Occipital lobe (tissue), 2 donors: ENCODE measurements around the gene SSBP2. TPM values are rescaled to one million over a fixed set of nuclear protein-coding genes. Genes with fewer than 3 reads are reported as not detected.
"Not testable (repeated sequence)": the region's sequence is repeated elsewhere in the genome, so short reads cannot be mapped to it uniquely, and the experiment has no call there.

Source experiments
- DNase-seq: peaks from one replicate; lab custom pipeline; 2025; lab: John Stamatoyannopoulos, UW
- total RNA-seq: library from RNA; depleted of rRNA; stranded (reverse); fragments of >200 nt; gene quantifications from one replicate; pipeline ENCODE4 v1.2.3, GENCODE V29; 2014

SSBP2 gene
- total RNA-seq, 1 donor from 2014 or later, result 372 TPM

DNA sequence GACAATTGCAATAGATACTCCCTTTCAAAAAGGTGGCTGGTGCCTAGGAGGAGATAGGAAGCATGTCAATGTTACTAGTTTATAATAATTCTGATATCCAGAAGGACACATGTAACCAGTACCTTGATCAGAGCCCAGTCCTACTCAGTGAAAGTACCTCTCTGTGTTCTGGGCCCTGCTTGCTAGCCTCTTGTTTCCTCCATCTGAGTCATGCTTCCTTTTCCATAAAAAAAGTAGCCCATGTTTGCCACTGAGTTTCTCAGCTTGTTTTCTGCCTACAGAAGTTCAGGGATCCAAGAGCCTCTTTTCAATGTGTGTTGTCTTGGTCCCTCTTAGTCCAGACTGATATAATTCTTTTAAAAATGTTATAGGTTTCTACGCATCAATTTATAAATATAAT, 149.0 kb downstream of the SSBP2 start:
- DNase-seq, result no peak

DNA sequence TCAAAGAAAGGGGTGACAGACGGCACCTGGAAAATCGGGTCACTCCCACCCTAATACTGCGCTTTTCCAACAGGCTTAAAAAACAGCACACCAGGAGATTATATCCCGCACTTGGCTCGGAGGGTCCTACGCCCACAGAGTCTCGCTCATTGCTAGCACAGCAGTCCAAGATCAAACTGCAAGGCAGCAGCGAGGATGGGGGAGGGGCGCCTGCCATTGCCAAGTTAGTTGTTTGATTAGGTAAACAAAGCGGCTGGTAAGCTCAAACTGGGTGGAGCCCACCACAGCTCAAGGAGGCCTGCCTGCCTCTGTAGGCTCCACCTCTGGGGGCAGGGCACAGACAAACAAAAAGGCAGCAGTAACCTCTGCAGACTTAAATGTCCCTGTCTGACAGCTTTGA, 158.8 kb downstream of the SSBP2 start:
- not testable (repeated sequence) for DNase-seq

DNA sequence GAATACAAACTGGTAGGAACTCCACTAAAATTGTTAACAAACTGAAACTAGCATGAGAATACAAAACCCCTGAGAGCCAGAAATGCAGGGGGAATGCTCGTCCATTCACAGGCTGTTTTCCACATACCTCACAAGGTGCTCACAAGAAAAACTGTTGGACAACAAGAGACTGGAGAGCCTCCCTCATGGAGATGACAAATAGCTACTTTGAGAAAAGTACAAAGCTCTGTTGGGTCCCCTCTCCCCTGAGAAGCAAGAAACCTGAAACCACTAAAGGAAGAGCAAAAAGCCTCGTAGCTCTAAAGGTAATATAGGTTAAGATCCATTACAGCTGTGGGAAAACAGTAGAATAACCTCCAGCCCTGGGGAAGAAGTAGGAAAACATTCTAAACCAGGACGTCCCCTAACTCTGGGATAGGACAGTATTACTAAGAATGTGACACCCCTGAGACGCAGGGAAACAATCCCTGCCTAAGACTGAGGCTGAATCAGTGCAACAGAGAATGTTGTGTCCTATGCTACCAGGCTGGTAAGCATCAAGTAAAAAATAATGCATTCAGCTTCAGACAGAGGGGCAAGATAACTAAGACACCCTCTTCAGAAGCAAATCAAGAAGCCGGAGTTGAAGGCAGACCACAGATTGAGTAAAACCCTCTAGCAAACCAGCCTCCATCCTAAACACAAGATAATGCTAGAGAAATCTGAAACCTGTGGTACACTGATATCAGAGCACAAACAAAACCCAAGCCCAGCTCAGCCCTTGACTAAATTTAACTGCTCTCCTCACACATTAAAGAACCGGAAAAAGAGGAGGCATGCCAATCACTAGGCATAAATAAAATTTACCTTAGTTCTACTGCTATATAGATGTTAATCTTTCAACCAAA, 160.2 kb downstream of the SSBP2 start:
- no peak for DNase-seq

DNA sequence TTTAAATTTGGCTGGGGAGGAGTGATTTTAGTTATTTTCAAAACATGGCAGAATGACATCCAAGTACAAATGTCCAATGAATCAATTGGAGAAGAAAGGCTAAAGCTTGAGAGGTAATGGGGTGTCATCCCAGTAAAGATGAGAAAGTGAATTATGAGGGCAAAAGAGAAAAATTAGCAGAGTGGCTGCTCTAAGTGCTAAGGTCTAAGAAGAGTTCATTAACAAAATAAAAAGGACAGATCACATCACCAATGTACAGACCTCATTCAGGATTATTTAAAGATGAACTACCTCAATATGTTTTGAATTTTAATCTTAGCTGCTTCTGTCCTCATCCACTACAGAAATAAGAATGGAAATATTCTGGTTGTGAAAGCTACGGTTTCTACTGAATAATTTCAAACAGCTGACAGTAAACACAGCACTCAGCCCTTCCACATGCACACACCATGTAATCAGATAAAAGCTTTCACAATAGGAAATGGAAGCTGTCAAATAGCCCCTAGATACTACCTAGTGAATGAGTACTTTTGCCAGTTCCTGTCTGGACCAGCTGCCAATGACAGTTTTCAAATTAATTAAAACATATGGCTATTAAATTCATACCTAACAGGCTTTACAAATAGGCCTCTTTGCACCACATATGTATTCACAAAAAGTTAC, 171.5 kb downstream of the SSBP2 start:
- no peak for DNase-seq

DNA sequence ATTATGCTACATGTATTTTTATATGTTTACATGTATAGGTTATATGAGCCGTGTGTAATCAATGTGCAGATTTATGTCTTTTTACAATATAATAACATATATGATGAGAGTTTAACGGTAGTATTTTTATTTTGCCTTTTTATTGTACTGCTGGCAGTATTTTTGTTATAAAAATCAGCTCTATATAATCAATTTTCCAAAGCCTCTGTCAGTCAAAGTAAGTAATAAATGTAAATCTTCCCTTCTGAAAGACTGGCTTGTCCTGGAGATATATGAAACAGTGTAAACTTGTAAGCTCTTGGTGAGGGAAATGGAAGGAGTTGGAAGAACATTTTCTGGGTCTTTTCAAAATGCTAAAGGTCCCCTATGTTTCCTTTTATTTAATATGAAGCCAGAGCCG, 173.8 kb downstream of the SSBP2 start:
- no peak for DNase-seq

DNA sequence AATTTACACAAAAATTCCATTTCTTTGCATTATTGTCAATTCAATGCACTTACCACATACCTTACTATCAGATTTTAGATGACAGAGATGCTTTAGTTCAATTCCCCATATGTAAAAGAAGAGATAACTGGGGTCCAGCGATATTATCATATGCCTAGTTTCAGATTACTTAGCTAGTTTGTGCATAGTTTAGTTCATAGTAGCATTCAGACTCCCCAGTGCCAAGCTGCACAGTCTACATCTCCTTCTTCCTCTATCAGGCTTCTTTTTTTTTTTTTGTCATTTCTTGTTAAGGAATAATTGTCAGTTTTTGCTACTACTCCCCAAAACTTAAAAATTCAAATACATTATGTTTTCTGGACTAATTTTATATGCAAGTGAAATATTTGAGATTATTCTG, 175.0 kb downstream of the SSBP2 start:
- no peak for DNase-seq

DNA sequence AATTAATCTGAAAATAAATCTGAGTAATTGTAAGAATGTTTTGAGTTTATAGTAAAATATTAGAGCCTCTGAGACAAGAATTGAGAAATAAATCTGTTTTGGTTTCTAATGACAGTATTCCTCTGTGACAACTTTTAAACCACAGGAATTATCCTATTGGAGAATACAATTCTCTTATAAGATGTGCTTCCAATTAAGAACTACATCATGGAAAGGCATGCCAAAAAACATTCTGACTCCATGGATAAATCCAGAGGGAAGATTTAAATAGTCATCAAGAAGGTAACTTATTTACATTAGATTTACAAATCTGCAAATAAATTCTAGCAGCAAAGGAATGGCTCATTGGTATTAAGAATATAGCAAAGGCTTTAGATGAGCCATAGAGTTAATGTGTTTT, 178.7 kb downstream of the SSBP2 start:
- no peak for DNase-seq

DNA sequence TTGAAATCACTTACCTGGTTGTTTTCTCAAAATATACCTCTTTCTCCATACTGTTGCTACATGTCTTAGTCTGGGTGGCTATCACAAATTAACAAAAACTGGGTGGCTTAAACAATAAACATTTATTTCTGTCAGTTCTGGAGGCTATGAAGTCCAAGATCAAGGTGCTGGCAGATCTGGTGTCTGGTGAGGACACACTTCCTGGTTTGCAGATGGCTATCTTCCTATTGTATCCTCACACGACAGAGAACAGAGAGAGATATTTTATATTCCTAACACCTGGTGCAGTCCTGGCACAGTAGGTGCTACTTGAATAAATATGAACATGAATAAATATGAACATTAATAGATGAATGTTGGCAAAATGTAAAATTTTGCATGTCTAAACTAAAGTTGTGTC, 192.7 kb downstream of the SSBP2 start:
- DNase-seq, result no peak

DNA sequence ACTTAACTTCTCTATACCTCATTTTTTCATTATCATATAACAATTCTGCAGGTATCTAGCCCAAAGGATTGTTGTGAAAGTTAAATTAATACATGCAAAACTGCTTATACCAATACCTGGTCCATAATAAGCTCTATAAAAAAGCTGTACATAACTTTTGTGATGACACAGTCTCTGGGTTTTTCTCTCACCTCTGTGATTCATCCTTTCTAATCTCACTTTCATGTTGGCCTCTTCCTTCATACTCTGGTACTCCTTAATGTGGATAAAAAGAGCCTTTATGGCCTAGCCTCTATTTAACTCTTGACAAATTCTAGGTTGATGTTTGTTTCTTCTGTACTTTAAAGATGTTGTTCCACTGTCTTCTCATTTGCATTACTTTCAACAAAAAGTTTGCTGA, 194.1 kb downstream of the SSBP2 start:
- DNase-seq, result no peak

DNA sequence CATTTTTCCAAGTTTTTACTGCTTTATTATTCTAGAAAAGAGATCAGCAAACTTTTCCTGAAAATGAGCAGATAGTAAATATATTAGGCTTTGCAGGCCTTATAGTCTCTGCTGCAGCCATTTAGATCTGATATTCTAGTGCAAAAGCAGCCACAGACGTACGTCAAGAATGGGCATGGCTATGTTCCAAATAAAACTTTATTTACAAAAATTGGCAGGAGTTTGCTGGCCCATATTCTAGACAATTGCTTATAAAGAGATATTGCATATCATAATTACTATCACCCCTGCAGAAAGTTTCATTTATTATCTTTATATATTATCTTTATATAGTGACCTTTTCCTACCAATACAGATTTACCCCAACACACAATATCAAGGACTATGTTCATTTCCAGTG, 195.0 kb downstream of the SSBP2 start:
- no peak for DNase-seq

DNA sequence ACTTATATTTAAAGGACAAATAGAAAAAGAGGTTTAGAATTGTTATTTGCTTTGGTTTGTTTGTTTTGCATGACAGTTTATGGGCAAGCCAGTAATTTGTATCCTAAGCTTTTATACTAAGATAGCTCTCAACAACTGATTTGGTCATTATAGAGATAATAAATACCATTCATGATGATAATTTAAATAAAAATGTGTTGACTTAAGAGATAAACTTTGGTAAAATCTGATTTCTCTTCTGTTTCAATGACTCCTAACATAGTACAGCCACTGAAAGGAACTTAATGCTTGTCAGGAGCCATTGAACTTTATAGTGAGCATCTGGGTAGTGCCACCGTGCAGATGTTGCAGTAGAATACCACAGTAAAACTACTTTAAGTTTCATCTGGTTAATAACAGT, 196.2 kb downstream of the SSBP2 start:
- DNase-seq, result no peak

DNA sequence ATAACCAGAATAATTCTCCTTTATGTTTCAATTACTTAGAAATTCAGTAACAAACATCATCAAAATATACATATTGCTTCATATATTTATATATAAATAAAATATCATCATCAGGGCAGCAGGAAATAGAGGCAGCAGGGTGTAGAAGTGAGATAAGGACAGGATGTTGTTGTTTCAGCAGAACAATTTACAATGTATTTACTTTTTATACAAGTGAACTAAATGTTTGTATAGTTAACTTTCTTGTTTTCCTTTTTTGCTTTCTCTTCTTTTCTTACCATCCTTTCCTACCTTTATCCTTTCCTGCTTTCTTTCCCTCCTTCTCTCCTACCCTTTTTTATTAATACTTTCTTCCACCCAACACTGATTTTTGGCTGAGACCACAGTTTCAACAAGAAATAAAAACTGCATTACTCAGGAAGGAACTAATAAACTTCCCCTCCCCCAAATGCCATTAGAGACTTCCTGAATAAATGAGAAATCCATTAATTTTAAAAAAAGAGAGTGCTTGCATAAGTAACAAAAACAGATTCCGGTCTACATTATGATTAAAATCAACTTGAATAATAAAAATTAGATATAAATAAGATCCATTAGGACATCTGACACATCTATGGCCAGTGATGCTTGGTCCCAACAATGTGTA, 197.2 kb downstream of the SSBP2 start:
- DNase-seq, result no peak

DNA sequence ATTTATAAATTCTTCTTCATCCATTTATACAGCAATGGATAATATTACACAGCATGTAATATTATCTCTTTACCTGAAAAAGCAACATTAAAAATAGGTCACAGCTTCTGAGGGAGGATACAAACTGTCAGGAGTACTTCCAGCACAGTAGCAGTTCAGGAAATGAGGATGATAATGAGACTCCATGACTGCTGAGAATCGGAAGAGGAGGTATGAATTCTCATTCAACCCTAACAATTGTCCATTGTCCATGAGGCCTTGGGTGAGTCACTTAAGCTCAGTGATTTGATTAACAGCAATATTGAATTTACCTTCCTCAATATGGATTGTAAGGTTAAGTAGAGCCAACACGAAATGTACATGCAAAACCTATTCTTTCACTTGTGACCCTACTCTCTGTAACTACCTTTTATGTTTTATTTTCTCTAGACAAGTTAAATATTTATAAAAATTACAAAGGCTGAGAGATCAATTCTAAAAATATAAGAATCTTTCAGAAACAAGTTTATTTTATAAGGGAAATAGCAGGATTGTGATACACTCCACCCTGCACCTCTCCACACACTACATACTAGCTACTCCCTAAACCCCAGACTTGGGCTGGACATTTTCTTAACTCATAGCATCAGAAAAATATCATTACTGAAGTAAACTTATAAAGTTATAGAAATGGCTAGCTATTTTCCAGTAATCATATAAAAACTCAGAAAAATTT, 197.9 kb downstream of the SSBP2 start:
- no peak for DNase-seq

DNA sequence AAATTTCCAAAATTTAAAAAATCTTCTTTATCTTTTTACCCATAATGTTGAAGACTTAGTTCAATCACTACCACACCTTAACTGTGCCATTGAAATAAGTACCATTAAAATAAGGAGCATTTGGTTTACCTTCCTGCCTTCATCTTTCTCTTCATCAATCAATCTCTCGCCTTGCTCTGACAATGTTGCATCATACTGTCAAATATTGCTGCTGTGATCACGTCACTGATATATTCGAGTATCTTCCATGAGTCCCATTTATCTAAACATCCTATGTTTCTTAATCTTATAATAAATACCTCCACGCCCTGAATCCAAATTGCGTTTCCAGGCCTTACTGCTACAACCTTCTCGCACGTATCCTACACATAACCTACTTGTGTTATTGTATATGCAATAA, 201.8 kb downstream of the SSBP2 start:
- DNase-seq, result no peak

DNA sequence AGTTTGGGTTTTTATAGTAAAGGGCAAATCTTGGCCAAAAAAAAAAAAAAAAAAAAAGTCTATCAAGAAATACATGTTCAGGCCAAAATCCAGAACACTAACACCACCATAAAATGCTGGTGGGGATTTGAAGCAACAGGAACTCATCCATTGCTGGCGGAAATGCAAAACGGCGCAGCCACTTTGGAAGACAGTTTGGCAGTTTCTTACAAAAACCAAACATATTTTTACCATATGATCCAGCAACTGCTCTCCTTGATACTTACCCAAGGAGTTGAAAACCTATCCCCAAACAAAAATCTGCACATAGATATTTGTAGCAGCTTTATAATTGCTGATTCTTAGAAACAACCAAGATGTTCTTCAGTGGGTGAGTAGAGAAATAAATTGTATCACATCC, 203.9 kb downstream of the SSBP2 start:
- DNase-seq, result no peak

DNA sequence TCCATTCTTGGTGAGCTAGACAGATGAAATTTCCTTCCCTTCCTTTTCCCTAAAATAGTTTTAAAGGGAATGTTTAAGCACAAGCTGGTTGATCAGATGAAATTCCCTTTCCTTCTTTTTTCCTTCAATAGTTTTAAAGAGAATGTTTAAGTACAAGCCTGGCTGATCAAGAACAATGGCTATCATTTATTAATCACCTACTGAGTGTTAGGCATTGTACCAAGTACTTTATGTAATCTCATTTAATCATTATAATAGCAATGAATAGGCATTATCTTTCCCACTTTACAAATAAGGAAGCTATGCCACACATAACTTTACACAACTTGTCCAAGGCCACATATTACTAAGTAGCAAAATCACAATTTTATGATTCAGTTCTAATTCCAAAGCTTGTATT, 205.0 kb downstream of the SSBP2 start:
- no peak for DNase-seq

DNA sequence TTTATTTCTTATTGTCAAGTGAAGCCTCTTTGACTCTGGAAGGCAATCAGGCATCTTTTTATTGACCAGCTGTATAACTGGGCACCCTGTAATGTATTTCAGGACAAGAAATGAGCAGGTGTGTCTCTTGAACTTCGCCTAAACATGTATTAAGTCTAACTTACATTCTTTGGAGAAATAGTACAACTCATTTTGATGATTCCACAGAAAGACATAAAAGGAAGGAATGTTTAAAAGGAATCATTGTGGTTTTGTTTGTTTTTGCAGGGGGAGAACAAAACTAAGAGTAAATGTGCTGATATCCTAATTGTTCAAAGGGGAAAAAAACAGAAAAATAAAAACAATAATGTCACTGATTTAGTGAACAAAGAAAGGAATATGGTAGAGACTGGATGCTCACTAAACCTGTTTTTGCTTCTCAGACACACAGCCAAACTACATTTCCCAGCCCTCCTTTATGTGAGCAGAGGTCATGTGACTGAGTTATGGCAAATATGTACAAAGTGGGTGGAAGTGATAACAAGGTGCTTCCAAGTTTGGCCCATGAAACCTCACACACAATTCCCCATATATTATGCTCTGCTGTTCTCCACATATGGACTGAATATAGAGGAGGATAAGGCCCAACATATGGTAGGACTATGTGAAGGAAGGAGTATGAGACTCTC, 206.4 kb downstream of the SSBP2 start:
- DNase-seq, result no peak

DNA sequence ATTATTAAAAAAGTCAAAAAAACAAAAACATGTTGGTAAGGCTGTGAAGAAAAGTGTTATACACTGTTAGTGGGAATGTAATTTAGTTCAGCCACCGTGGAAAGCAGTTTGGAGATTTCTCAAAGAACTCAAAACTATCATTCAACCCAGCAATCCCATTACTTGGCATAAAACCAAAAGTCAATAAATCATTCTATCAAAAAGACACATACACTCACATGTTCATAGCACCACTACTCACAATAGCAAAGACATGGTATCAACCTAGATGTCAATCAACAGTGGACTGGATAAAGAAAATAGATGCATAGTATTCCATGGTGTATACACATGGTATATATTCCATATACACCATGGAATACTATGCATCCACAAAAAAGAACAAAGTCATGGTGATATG, 208.7 kb downstream of the SSBP2 start:
- DNase-seq, result no peak

DNA sequence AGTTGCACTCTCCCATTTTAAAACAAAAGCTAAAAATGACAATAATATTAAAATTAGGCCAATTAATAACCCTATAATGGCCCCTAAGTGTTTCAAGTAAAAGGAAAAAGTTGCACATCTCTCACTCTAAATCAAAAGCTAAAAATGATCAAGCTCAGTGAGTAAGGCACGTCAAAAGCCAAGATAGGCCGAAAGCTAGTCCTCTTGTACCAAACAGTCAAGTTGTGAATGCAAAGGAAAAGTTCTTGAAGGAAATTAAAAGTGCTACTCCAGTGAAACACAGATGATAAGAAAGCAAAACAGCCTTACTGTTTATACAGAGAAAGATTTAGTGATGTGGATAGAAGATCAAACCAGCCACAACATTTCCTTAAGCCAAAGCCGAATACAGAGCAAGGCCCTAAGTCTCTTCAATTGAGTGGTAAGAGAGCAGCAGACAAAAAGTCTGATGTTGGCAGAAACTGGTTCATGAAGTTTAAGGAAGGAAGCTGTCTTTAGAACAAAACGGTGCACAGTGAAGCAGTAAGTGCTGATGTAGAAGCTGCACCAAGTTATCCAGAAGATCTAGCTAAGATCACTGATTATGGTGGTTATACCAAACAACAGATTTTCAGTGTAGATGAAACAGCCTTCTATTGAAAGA, 212.9 kb downstream of the SSBP2 start:
- DNase-seq, result no peak

DNA sequence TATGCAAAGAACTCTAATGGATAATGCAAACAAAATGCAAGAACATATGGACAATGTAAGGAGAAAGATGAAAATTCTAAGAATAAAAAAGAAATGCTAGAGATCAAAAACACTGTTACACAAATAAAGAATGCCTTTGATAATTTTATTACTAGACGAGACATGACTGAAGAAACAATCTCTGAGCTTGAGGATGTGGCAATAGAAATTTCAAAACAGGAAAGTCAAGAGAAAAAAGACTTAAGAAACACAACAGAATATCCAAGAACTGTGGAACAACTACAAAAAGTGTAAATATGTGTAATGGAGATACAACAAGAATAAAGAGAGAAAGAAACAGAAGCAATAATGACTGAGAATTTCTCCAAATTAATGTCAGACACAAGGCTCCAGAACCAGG, 216.5 kb downstream of the SSBP2 start:
- DNase-seq, result no peak
